GM18517 (cell line): Measurements from ENCODE around the gene DCLRE1B.

Source experiments
- ATAC-seq: cut with Tn5 transposase; IDR thresholded peaks from one replicate; pipeline ENCODE4 v1.9.1; 2021; ENCODE audit warnings: mild to moderate bottlenecking, moderate library complexity; ENCODE audit not compliant: unreplicated experiment

Gene DCLRE1B

DNA sequence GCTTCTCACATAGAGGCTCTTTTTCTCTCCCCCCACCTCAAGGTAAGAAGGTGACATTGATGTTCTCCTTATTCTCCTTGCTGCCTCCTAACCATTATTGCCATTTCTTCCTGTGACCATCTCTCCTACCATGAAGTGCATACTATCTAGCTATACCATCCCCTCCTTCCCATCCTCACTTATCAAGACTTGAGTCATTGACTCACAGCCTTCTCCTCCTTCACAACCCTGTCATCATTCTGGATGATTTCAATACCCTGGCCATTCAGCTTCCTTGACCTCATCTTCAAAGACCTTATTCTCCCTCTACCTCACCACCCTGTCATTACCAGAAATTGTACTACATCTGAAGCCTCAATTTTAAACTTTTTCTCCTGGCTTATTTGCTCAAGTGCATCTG is 13.1 kb downstream of the DCLRE1B start:
- no peak for ATAC-seq

DNA sequence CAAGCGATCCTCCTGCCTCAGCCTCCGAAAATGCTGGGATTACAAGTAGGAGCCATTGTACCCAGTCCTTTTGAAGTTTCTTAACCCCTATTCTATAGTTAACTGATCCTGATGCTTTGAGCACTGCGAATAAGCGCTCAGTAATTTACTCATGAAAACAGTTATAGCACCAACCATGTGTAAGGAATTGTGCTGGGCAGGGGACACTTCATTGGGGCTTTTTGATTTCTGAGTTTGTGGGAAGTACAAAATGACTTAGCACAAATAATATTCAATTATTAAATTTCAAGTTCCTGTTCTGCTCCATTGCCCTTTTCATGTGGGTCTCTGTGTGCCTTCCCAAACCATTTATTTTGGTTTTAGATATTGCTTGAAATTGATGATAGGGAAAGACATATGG is 17.8 kb downstream of the DCLRE1B start:
- no peak for ATAC-seq

DNA sequence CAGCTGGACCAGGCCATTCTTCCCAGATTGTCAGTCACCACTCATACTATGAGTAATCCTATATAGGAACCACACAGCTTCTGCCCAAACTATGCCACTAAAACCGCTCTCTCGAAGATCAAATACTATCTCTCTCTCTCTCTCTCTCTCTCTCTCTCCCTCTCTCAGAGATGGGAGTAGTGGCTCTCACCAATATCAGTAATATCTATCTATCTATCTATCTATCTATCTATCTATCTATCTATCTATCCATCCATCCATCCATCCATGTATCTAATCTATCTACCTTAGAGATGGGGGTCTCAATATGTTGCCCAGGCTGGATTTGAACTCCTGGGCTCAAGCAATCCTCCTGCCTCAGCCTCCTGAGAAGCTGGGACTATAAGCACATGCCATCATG is 19.3 kb downstream of the DCLRE1B start:
- no peak for ATAC-seq

DNA sequence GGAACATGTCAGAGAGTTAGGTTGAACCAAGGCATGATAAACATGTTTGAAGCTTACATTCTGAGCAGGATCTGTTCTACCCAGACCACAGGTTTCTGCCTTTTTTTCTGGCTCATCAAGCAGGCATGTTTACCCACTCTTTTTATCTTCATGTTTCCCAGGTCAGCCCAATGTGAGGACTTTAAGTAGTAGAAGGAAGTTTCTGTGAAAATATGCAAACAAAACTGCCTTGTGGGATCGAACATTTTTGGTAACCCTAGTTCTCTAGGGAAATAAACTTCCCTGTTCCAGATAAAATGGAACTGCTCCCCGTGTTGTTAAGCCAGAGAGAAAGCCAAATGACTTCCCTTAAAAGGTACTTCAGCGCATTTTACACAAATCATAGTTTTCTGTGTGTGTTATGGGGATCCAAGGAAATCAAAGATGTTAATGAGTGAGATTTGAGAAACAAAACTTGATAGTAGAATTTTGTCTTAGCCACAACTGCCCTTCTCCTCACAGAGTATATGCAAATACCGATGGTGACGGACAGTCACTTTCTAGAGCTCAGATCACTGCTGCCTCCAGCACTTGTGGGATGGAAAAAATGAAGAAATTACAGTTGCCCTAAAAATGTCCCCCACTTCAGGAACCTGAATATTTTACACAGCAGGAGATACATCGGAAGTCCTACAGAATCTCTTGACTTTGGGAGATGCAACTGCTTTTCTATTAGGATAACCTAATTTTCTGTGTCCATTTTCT is 23.2 kb downstream of the DCLRE1B start:
- no peak for ATAC-seq

DNA sequence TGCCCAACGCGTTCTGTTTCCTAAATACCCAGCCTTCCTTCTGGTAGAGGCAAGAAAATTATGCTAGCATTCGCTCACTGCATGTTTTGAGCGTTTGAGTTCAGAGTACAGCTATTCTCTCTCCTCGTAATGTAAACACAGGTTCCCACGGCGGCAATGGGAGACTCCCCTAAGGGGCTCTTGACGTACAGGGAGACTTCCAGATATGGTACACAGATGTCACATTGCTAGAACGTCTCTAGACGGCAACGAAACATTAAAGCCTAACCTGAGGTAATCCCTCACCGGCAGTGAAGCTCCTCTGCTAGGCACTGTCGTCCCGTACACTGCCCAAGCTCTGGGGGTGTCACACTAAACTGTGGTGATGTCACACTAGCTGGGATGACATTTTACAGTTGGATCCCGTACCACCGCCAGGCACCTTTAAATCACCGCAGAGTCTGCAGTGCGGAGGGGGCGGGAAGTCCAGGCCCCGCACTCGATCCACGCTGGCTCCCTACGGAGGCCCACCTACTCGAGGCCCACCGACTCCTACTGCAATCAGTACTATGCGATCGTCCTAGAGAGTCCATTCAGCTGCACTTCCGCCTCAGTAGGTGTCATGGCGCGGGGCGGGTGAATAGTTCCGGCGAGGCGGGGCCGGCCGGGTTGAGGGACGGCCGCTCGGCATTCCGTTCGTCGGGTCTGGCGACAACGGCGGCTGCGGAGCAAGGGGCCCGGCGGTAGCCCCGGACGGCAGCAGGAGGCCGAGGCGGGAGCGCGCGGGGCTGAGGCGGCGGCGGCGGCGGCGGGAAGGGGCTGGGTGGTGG is 24.0 kb downstream of the DCLRE1B start, which contains the start of gene HIPK1:
HIPK1 (plus strand) TSS at position 384 of the 809 bp plus-strand sequence.
- peak; percentile 78 for ATAC-seq

DNA sequence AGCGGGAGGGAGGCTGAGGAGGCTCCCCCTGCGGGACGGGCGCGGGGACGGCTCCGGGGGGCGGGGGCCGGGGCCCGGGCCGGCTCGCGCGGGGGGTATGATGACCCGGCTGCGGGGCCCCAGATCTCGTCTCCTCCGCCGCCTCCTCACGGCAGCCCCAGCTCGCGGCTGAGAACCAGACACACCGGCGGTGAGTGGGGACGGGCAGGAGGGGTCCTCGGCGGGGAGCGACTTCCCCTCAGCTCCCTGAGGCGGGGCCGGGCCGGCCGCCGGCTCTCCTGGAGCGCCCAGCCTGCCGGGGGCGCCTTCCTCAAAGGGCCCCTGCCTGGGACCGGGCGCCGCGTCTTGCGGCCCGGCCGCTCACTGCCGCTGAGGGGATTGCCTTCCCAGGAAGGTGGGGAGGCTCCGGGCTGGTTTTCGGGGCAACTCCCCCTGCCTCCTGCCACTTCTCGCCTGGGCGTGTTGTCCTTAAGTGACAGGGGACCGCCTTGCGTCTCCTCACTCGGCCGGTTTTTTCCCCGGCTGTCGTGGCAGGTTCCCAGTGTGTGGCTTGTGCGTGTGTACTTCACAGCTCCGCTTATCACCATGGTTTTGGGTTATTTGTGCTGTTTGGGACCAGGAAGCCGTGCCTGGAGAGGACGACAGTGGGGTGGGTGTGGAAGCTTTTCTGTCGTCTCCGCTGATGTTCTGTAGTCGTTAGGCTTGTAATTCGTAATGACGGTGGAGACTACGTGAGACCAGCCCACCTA is 24.8 kb downstream of the DCLRE1B start:
- peak; percentile 32 for ATAC-seq

DNA sequence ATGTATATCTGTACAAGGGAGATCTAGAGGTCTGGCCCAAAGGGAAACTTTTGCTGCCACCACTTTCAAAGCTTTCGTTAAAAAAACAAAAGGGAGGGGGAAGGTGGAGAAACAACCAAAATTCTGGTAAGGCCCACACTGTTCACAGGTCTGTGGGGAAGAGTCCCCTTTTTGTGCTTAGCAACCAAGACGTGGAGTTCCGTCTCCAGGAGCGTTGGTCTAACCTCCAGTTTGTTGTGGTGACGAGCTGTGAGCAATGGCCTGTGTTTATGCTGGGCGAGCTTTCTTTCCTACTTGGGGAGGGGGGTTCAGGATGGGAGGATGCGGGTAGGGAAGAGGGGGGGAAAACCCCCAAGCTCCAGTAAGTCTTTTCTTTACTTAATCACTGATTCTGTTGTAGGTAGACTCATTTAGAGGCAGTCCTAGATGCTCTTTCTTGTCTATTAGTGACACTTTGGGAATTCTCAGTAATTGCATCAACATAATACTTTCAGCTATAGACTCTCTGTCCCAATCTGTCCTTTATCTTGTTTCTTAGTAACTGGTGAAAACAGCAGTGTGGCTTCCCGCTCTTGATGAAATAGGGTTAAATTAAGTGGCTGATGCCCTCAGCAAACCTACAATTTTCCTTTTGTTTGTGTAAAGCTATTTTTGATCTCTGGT is 25.5 kb downstream of the DCLRE1B start:
- ATAC-seq, result peak; percentile 19

DNA sequence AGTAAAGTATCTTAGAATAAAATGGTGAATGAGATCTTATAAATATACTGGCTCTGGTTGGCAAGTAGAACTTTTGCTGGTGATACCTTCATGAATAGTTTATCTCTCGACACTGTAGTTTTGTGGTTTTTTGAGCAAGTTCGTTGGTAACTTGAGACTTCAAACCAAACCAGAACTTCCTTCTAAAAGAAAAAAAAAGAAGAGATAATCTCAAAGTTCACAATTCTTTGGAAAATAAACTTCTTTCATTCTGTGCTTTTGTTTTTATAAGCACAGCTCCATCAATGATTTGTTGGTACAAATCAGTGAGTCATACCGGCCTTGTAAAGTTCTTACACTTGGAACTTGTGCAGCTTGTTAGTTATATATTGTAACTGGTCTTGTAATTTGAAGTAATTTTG is 26.3 kb downstream of the DCLRE1B start:
- no peak for ATAC-seq

DNA sequence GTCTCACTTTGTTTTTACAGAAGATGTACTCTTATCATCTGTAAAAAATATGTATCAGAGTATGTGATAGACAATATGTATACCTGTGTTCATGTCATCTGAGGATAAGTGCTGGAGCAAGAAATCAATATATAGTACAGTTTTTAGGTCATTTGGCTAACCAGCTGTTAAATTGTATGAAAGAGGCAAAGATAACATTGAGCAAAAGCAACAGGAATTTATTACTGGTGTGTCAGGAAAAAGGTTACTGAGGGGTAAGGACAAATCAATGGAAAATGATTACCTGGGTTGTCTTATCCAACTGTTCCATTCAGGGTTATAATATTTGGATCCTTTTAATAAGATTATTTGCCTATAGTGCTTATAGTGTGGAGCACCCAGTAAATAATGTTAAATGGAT is 28.9 kb downstream of the DCLRE1B start:
- ATAC-seq, result no peak

DNA sequence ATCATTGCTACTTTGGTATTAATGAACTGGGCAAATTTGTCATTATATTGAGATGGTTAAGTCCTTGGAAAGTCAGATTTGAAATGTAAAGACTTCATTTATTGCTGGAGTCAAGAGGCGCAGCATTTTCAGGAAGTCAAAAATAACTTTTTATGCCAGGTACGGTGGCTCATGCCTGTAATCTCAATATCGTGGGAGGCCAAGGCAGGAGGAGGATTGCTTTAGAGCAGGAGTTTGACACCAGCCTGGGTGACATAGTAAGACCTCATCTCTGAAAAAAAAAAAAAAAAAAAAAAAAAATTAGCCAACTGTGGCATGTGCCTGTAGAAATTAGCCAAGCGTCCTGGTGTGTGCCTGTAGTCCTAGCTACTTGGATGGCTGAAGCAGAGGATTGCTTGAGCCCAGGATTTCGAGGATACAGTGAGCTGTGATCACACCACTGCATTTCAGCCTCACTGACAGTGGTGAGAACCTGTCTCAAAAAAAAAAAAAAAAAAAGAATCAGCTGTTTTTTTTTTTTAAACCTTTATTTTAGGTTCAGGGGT is 29.5 kb downstream of the DCLRE1B start:
- ATAC-seq, result no peak

DNA sequence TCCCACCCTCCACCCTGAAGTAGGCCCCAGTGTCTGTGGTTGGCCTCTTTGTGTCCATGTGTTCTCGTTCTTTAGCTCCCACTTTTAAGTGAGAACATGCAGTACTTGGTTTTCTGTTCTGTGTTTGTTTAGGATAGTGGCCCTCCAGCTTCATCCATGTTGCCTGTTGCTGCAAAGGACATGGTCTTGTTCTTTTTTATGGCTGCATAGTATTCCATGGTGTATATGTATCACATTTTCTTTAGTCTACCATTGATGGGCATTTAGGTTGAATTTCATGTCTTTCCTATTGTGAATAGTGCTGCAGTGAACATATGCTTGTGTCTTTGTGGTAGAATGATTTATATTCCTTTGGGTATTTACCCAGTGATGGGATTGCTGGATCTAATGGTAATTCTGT is 30.1 kb downstream of the DCLRE1B start:
- ATAC-seq, result no peak

DNA sequence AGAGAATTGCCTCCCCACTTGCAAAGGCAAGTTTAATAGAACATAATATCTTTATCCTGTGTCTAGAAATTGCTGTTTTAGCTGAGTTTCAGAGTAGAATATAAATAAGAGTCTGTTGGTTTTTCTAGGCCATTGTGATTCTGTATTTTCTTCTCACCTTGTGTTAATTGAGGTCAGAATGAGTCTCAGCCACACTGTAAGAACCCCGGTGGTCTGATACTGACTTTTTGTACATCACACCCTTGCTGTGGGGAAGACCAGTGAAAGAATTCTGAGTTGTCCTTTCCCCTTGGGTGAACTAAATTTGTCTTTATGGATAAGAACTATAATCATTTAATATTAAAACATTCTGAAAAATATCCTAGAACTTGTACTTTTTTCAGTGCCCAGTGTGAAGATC is 30.8 kb downstream of the DCLRE1B start:
- ATAC-seq, result no peak

DNA sequence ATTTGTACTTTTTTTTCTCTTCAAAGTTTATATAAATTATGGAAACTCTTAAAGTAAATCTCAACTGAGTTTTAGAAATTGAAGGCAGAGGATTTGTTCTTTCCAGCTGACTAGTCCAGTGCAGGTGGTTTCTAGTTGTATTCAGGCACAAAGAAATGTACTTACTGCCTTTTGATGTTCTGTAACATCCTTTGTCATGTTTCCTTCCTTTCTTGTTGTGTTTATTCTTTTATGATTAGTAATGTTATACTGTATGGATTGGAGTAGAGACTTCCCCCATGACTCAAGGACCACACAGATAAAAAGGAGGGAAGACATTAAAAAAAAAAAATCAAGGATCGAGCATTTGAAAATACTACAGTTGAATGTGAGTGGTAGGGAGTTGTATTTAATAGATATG is 32.0 kb downstream of the DCLRE1B start:
- no peak for ATAC-seq

DNA sequence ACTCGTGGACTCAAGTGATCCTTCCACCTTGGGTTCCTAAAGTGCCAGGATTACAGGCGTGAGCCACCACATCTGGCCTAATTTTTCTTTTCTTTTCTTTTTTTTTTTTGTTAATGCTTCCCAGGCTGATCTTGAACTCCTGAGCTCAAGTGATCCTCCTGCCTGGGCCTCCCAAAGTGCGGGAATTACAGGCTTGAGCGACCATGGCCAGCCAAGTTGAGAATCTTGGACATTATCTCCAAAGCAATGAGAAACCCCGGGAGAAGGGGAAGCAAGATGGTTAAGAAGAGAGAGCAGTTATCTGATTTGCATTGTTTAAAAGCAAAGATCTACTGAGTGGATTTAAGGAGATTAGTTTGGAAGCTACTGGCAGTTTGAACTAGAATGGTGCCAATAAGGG is 33.1 kb downstream of the DCLRE1B start:
- ATAC-seq, result no peak

DNA sequence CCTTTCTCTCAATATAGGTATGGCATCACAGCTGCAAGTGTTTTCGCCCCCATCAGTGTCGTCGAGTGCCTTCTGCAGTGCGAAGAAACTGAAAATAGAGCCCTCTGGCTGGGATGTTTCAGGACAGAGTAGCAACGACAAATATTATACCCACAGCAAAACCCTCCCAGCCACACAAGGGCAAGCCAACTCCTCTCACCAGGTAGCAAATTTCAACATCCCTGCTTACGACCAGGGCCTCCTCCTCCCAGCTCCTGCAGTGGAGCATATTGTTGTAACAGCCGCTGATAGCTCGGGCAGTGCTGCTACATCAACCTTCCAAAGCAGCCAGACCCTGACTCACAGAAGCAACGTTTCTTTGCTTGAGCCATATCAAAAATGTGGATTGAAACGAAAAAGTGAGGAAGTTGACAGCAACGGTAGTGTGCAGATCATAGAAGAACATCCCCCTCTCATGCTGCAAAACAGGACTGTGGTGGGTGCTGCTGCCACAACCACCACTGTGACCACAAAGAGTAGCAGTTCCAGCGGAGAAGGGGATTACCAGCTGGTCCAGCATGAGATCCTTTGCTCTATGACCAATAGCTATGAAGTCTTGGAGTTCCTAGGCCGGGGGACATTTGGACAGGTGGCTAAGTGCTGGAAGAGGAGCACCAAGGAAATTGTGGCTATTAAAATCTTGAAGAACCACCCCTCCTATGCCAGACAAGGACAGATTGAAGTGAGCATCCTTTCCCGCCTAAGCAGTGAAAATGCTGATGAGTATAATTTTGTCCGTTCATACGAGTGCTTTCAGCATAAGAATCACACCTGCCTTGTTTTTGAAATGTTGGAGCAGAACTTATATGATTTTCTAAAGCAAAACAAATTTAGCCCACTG is 35.5 kb downstream of the DCLRE1B start:
- ATAC-seq, result no peak

DNA sequence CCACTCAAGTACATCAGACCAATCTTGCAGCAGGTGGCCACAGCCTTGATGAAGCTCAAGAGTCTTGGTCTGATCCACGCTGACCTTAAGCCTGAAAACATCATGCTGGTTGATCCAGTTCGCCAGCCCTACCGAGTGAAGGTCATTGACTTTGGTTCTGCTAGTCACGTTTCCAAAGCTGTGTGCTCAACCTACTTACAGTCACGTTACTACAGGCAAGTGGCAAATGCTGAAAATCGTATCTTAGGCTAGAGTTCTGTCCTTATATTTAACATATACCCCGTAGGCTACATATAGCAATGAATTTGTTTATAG is 36.1 kb downstream of the DCLRE1B start:
- no peak for ATAC-seq

DNA sequence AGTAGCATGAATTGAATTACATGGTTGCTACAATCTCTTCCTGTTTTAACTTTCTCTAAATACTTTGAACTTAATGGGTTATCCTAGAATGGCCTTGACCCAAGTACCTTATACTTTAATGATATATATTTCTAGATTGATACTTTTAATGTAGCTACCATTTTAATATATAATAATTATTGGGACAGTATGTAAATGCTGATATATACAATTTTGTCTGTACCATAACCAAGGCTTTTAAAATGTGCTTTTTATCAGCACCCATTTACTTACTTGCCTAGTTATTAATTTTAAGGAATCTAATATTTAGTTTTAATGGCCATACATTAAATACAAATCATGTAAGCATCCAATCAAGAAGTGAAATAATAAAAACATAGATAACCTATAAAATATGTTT is 37.4 kb downstream of the DCLRE1B start:
- no peak for ATAC-seq

DNA sequence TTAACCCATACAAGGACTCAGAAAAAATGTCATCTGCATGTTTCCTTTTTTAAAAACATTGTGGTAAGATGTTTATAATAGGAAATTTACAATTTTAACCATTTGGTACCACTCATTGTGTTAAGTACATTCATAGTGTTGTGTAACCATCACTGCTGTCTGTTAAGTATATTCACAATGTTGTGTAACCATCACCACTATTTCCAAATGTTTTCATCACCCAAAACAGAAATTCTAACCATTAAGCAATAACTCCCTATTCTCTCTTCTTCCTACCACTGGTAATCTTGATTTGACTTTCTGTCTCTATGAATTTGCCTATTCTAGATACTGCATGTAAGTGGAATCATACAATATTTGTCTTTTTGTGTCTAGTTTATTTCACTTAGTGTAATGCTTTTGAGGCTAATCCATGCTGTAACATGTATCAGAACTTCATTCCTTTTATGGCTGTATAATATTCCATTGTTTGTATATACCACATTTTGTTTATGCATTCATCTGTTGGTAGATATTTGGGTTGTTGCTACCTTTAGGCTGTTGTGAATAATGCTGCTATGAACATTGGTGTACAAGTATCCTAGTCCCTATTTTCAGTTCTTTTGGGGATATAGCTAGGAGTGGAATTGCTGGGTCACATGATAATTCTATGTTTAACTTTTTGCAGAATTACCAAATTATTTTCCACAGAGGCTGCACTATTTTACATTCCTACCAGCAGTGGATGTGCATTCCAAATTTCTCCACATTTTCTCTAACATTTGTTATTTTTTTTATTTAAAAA is 38.1 kb downstream of the DCLRE1B start:
- ATAC-seq, result no peak

DNA sequence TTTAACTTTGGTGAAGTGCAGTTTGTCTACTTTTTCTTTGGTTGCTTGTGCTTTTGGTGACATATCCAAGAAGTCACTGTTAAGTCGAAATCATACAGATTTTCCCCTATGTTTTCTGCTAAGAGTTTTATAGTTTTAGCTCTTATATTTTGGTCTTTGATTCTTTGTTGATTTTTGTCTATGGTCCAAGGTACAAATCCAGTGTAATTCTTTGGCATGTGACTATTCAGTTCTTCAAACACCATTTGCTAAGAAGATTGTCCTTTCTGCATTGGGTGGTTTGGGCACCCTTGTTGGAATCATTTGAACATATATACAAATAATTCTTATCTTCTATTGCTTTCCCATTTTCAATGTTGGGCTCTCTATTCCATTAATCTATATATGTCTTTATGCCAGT is 40.2 kb downstream of the DCLRE1B start:
- ATAC-seq, result no peak
